GM13977 (cell line): ENCODE measurements around the gene B3GALT5.
"Not testable (repeated sequence)": the region's sequence is repeated elsewhere in the genome, so short reads cannot be mapped to it uniquely, and the experiment has no call there.

Experiments
- DNase-seq: peaks from one replicate; pipeline ENCODE4 v3.0.0; 2012; ENCODE audit warnings: low spot score
- CTCF ChIP-seq: IDR thresholded peaks from 2 replicates; pipeline ENCODE4 v1.5.1; 2012; ENCODE audit warnings: mild to moderate bottlenecking, control low read depth; ENCODE audit not compliant: insufficient read depth; ENCODE audit errors: extremely low read depth, missing control alignments
- in situ Hi-C: fragments of 300-500 bp; cut with MboI; formaldehyde crosslinking; loops from one replicate; pipeline ENCODE4 v1.12.0; 2022; ENCODE audit warnings: low sequenced_read_pairs, low pct_unique_long_range_greater_than_20kb, mixed read lengths, inconsistent platforms; ENCODE audit not compliant: unreplicated experiment

Gene B3GALT5

GRCh38 chr21:39681257-39681656, 68.5 kb downstream of the B3GALT5 start:
- DNase-seq = no peak
- in situ Hi-C loops = no loop called here
- TF ChIP-seq CTCF = no peak

GRCh38 chr21:39681845-39682244, 69.1 kb downstream of the B3GALT5 start:
- TF ChIP-seq CTCF = no peak
- in situ Hi-C loops = no loop called here

GRCh38 chr21:39685236-39685635, 72.5 kb downstream of the B3GALT5 start:
- in situ Hi-C loops = no loop called here
- no peak for TF ChIP-seq CTCF
- DNase-seq = no peak

More at GRCh38 chr21:39681845-39682244, 69.1 kb downstream of the B3GALT5 start:
- no peak for DNase-seq

- in situ Hi-C loops = no loop called here
- no peak for TF ChIP-seq CTCF
- DNase-seq = no peak
These were observed 73.3 kb downstream of the B3GALT5 start for GRCh38 chr21:39685991-39686390.

GRCh38 chr21:39686646-39687468, 74.1 kb downstream of the B3GALT5 start:
- no peak for DNase-seq
- no peak for TF ChIP-seq CTCF
- in situ Hi-C loops = no loop called here

GRCh38 chr21:39688010-39688409, 75.3 kb downstream of the B3GALT5 start:
- in situ Hi-C loops = no loop called here
- DNase-seq = no peak
- TF ChIP-seq CTCF = no peak

GRCh38 chr21:39689860-39690259, 77.1 kb downstream of the B3GALT5 start:
- in situ Hi-C loops = not testable (repeated sequence)

More at GRCh38 chr21:39689860-39690259, 77.1 kb downstream of the B3GALT5 start:
- not testable (repeated sequence) for DNase-seq
